GM12801 (cell line): Measurements from ENCODE around the gene SLC24A2.

Experiments
- TF ChIP-seq, protein P1 (sequence below): IDR thresholded peaks from one replicate; pipeline ENCODE4 v1.5.1; 2011; ENCODE audit warnings: control low read depth; ENCODE audit not compliant: insufficient read length; ENCODE audit errors: extremely low read depth

Gene SLC24A2

DNA sequence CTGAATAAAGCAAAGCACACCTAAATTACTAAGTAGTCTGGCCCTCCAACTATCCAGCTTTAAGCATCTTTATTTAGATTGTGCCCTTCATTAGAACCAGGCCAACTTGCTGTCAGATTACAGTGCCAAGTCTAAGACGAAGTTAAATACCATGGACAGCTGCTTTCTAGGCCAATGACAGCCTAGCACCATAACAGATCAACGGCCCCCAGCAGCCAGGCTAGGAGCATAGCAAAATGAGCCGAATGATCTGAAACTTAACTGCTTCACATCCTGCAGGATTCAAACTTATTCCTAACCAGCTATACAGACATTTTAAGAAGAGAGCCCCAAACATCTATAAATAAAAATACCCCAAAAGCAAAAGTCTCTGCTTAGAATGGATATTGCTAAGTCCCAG lies 6.8 kb downstream of the SLC24A2 start:
- TF ChIP-seq, protein P1, sequence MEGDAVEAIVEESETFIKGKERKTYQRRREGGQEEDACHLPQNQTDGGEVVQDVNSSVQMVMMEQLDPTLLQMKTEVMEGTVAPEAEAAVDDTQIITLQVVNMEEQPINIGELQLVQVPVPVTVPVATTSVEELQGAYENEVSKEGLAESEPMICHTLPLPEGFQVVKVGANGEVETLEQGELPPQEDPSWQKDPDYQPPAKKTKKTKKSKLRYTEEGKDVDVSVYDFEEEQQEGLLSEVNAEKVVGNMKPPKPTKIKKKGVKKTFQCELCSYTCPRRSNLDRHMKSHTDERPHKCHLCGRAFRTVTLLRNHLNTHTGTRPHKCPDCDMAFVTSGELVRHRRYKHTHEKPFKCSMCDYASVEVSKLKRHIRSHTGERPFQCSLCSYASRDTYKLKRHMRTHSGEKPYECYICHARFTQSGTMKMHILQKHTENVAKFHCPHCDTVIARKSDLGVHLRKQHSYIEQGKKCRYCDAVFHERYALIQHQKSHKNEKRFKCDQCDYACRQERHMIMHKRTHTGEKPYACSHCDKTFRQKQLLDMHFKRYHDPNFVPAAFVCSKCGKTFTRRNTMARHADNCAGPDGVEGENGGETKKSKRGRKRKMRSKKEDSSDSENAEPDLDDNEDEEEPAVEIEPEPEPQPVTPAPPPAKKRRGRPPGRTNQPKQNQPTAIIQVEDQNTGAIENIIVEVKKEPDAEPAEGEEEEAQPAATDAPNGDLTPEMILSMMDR, result no peak

DNA sequence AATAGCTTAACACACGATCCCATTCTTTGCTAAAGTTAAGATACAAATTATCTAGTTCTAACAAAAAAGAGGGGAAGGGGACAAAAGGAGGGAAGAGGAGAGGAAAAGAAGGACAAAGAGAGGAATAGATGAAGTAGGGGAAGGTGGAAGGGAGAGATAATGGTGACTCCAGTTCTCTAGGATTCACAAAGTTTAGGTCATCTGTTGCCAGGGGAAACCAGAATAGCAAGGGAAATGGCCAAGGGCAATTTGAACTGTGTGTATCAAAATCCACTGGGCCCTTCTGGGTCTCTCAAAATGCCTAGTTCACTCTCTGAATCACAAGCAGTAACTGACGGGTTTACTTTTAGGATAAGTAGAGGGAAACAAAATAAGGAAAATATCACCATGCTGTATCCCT lies 7.6 kb downstream of the SLC24A2 start:
- TF ChIP-seq, protein P1, result no peak

DNA sequence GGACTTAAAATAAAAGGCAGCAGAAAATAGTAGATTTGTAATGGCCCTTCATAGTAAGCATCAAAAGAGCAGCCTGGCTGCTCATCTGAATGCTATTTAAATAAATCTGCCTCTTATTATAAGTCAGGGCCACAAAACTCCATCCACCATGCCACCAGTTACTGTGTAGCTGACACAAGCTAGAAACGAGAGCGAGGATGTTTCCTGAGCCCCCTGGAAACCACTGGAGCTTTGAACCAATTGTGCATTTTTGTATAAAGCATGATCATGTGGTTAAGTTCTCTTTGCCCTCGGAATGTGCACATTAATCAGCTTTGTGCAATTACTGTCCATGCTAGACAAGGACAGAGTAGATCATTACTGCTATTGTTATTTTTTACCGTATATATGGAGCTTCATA lies 17.4 kb downstream of the SLC24A2 start:
- TF ChIP-seq, protein P1, result no peak

DNA sequence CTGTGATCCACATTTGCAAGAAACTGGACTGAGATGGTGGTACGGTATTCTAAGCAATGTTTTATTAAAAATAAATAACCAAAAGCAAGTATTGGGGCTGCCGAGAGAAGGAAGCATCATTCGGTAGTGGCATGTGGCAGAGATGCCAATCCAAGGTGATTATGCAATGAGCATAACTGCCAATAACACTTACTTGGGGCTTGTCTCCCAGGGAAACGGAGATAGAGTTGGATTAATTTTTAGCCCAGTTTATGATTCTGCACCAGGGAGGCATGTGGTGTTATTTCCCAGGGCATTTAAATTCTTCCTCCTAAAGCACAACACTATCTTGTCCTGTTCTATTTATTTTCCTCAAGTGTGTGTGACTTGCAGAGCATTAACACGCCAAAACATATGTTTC lies 17.9 kb downstream of the SLC24A2 start:
- TF ChIP-seq, protein P1, result no peak

DNA sequence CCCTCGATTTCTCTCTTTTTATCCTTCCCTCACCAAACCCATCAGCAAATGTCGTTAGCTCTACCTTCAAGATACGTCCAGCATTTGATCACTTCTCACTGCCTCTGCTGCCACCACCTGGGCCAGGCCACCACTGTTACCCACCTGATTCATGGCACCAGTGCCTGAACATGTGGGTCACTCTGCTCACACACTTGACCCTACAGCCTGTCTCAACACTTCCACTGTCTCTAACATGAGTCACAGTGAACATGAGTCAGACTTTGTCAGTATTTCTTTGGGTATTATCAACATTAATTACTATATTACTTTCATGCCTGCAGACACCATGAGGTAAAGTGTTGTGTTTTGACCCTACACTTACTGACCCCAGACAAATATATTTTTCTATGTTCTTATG lies 19.6 kb downstream of the SLC24A2 start:
- TF ChIP-seq, protein P1, result no peak

DNA sequence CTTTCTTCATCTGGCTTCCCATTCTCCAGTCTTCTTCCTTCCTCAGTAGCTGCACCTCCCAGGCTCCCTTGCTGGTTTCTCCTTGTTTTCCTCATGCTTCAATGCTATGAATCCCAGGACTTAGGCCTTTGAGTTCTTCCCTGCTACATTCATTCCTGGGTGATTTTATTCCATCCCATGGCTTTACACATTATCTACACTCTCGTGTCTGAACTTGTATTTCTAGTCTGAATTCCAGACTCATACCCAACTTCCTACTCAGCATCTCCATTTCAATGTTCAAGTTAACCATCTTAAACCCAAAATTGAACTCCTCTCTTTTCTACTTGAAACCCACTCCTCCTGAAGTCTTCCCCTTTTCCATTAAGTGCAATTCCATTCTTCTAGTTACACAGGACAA lies 20.0 kb downstream of the SLC24A2 start:
- TF ChIP-seq, protein P1, result no peak

DNA sequence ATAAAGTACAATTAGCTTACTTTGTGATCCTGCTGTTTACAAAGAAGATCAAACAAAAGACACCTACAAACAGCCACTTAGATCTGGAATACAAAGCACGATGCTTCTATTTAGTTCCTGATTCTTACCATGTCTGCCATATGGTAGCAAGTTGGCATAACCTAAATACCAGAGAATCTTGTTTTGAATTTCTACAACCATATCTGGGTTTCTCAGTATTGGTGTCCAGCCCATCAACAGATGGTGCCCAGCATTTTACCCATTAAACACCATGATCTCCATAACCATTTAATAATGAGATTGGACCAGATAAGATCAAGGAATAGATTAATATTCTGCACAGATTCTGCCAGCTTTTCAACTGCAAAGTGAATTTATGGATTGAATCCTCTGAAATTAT lies 29.8 kb downstream of the SLC24A2 start:
- TF ChIP-seq, protein P1, result no peak

DNA sequence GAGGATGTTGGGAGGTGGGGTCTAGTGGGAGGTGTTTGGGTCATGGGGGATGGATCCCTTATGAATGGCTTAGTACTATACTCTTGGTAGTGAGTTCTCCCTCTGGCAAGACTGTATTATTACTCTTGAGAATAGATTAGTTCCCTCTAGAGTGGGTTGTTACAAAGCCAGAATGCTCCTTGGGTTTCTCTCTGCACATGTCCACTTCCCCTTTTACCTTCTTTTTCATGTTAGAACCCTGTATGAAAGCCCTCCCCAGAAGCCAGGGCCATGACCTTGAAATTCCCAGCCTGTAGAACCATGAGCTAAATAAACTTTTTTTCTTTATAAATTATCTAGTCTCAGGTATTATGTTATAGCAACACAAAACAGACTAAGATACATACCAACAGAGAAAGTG lies 31.1 kb downstream of the SLC24A2 start:
- TF ChIP-seq, protein P1, result no peak
